ENCODE measurements around the gene PRMT9. TPM values are rescaled to one million over a fixed set of nuclear protein-coding genes. Genes with fewer than 3 reads are reported as not detected.

Gene PRMT9
- total RNA-seq, 1 donor from 2014 or later: 7.2 TPM

DNA sequence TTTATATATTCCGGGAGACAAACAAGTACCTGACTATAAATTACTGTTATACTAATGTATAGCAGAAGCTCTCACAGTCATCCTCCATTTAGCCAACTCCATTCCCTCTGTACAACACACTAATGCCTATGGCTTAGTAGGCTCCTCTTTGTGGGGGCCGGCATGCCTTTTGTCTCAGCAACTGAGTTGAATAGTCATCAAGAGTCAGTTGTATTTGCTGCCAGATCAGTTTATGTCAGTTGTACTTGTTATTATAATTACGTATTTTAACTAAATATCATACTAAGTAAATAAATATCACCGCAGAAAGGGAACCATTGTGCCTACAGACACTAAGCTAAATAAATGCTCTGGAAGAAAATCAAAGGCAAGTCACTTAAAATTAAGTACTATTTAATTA lies 9.9 kb downstream of the PRMT9 start:
- TF ChIP-seq CTCF (IDR thresholded peaks at IDR 0.05; ENCODE audit: insufficient read depth, low read length, poor library complexity, severe bottlenecking): no peak
- no peak overlapping the region for H3K4me3 ChIP-seq (ENCODE audit: low read depth, low read length)
- H3K27me3 ChIP-seq (ENCODE audit: control insufficient read depth, insufficient read depth, low read length): no peaks in the 10 kb centered on the region
- no peak for DNase-seq (ENCODE audit: low read depth)
- H3K36me3 ChIP-seq (ENCODE audit: control insufficient read depth, insufficient read depth, low read length): no peaks in the 10 kb centered on the region

GRCh38 chr4:147658501-147658900 lies 25.5 kb downstream of the PRMT9 start:
- Histone ChIP-seq H3K4me3 (ENCODE audit: low read depth, low read length) (no peak overlapping the region), H3K36me3 (ENCODE audit: control insufficient read depth, insufficient read depth, low read length) (no peaks in the 10 kb centered on the region), H3K27me3 (ENCODE audit: control insufficient read depth, insufficient read depth, low read length) (no peaks in the 10 kb centered on the region)
- no peak for TF ChIP-seq CTCF (IDR thresholded peaks at IDR 0.05; ENCODE audit: insufficient read depth, low read length, poor library complexity, severe bottlenecking)
- no peak for DNase-seq (ENCODE audit: low read depth)

DNA sequence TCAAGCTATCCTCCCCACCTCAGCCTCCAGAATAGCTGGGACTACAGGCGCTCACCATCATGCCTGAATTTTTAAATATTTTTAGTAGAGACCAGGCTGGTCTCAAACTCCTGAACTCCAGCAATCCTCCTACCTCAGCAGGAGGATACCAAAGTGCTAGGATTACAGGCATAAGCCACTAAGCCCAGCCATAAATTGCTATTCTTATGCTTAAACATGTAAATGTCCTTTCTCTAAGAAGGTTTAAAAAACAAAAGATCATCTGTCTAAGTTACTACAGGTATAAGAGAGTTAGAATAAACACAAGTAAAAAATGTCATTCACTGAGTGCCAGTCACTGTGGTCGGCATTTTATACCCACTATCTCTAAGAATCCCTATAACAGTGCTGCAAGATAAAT lies 28.3 kb downstream of the PRMT9 start:
- DNase-seq (ENCODE audit: low read depth): no peak
- no peaks in the 10 kb centered on the region for H3K27me3 ChIP-seq (ENCODE audit: control insufficient read depth, insufficient read depth, low read length)
- no peaks in the 10 kb centered on the region for H3K36me3 ChIP-seq (ENCODE audit: control insufficient read depth, insufficient read depth, low read length)
- H3K4me3 ChIP-seq (ENCODE audit: low read depth, low read length): no peak overlapping the region
- no peak for TF ChIP-seq CTCF (IDR thresholded peaks at IDR 0.05; ENCODE audit: insufficient read depth, low read length, poor library complexity, severe bottlenecking)

DNA sequence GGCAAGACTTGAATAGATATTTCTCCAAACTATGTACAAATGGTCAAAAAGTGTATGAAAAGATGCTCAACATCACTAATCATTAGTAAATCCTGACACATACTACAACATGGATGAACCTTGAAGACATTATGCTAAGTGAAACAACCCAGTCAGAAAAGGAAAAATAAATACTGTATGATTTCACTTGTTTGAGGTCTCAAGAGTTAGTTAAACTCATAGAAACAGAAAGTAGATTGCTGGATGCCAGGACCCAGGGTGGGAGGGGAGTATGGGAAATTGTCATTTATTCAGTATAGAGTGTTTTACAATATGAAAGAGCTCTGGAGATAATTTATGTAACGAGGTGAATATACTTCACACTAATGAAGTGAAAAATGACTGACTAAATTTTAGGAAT lies 32.4 kb downstream of the PRMT9 start:
- no peaks in the 10 kb centered on the region for H3K36me3 ChIP-seq (ENCODE audit: control insufficient read depth, insufficient read depth, low read length)
- DNase-seq (ENCODE audit: low read depth): no peak
- H3K27me3 ChIP-seq (ENCODE audit: control insufficient read depth, insufficient read depth, low read length): no peaks in the 10 kb centered on the region
- no peak overlapping the region for H3K4me3 ChIP-seq (ENCODE audit: low read depth, low read length)
- no peak for TF ChIP-seq CTCF (IDR thresholded peaks at IDR 0.05; ENCODE audit: insufficient read depth, low read length, poor library complexity, severe bottlenecking)

DNA sequence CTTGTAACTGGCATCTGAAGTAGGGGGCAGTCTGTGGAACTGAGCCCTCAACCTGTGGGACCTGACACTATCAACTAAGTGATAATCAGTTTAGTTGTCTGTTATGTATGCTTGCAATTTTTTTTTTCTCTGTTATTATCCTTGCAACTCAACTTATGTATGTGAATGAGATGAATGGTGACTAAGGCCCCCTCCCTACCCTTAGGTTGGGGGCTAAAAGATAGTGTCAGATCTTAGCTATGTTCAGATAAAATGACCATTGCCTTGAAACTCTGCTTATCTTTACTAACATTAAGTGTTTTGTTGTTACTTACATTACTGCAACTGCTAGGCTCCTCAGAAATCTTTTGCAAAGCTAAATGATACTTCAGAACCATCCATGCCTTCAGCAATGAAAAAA lies 35.3 kb downstream of the PRMT9 start:
- DNase-seq (ENCODE audit: low read depth): no peak
- H3K27me3 ChIP-seq (ENCODE audit: control insufficient read depth, insufficient read depth, low read length): no peaks in the 10 kb centered on the region
- no peak for TF ChIP-seq CTCF (IDR thresholded peaks at IDR 0.05; ENCODE audit: insufficient read depth, low read length, poor library complexity, severe bottlenecking)

GRCh38 chr4:147645099-147645498 lies 38.9 kb downstream of the PRMT9 start:
- no peaks in the 10 kb centered on the region for H3K27me3 ChIP-seq (ENCODE audit: control insufficient read depth, insufficient read depth, low read length)
- no peak for DNase-seq (ENCODE audit: low read depth)
- peaks cover 2% of the 10 kb centered on the region for H3K36me3 ChIP-seq (ENCODE audit: control insufficient read depth, insufficient read depth, low read length)
- no peak overlapping the region for H3K4me3 ChIP-seq (ENCODE audit: low read depth, low read length)
- no peak for TF ChIP-seq CTCF (IDR thresholded peaks at IDR 0.05; ENCODE audit: insufficient read depth, low read length, poor library complexity, severe bottlenecking)

More for the DNA sequence above, 35.3 kb downstream of the PRMT9 start:
- Histone ChIP-seq H3K4me3 (ENCODE audit: low read depth, low read length) (no peak overlapping the region), H3K36me3 (ENCODE audit: control insufficient read depth, insufficient read depth, low read length) (no peaks in the 10 kb centered on the region)
